ENCODE data around the gene VGLL4. TPM values are rescaled to one million over a fixed set of nuclear protein-coding genes. Genes with fewer than 3 reads are reported as not detected.
A peak's percentile ranks its signal among the peaks of the same experiment; 100 is the strongest.

The VGLL4 gene
- total RNA-seq, 1 experiment from 2014 or later = 26.9 TPM

DNA sequence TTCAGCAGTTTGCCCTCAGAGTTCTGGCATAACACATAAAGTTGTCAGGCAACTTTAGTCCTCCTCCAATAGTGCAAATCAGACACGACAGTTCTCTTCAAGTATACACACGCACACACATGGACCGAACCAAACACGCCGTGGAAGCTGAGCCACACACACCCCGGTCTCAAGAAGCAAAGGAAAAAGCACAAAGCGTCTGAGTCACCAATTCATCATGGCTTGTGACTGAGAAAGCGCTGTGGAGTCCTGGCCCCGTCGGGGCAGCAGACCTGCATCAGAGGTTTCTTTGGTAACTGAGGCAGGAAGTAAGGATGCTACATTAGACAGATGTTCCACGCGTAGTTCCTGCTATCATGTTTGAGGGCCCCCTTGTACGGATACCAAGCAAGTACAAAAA, 85.7 kb downstream of the VGLL4 start:
- no peaks in the 10 kb centered on the region; a peak in 1 of 4 replicates for H3K36me3 ChIP-seq (ENCODE audit: control insufficient read depth in 1 of 2, insufficient read depth in 2 of 2, low read length in 2 of 2)
- H3K4me3 ChIP-seq (replicated peaks in 1 of 2; ENCODE audit: low read depth in 1 of 2, low read length in 2 of 2) = no peak overlapping the region
- H3K9me3 ChIP-seq (ENCODE audit: control insufficient read depth in 1 of 2, insufficient read depth in 1 of 2, low read depth in 1 of 2, low read length in 2 of 2) = no peaks in the 10 kb centered on the region
- ATAC-seq (no peak), DNase-seq (ENCODE audit: low read depth, low spot score) (no peak)
- TF ChIP-seq EZH2phosphoT487 (IDR thresholded peaks at IDR 0.05; ENCODE audit: borderline replicate concordance) = no peak
- TF ChIP-seq TCF7L2 (IDR thresholded peaks at IDR 0.05; ENCODE audit: borderline replicate concordance, extremely low read depth, insufficient read depth, insufficient read length) = no peak
- TF ChIP-seq YY1 (IDR thresholded peaks at IDR 0.05; ENCODE audit: extremely low read depth, insufficient replicate concordance, low read depth, low read length) = no peak
- no peak for TF ChIP-seq ELF1 (IDR thresholded peaks at IDR 0.05; ENCODE audit: borderline replicate concordance, low read depth)
- no peak for TF ChIP-seq RAD21 (IDR thresholded peaks at IDR 0.05; ENCODE audit: low read depth)
- TF ChIP-seq CBX3 (IDR thresholded peaks at IDR 0.05; ENCODE audit: low read depth) = no peak
- no peak for TF ChIP-seq ZBTB33 (IDR thresholded peaks at IDR 0.05; ENCODE audit: extremely low read depth, insufficient replicate concordance, low read length)
- TF ChIP-seq ZFX (IDR thresholded peaks at IDR 0.05) = no peak
- H3K9me2 ChIP-seq (ENCODE audit: insufficient read depth) = no peaks in the 10 kb centered on the region
- no peak overlapping the region for H3K4me2 ChIP-seq (ENCODE audit: low read length)
- no peaks in the 10 kb centered on the region; a peak in 1 of 4 replicates for H3K4me1 ChIP-seq (ENCODE audit: control insufficient read depth in 1 of 2, insufficient read depth in 2 of 2, low read length in 2 of 2)
- RAD21 ChIA-PET (ENCODE audit: low non-redundant PET in 1 of 2, low total read pairs in 2 of 2, uncharacterized antibody in 2 of 2, unreplicated experiment in 2 of 2) = no interaction called here
- no peak overlapping the region for H3K27ac ChIP-seq (ENCODE audit: low read depth, low read length)
- CTCF ChIA-PET = no interaction called here
- H3K27me3 ChIP-seq (ENCODE audit: insufficient read depth, low read length) = no peaks in the 10 kb centered on the region
- BruUV-seq (replicated peaks) = TSS peak; percentile 52
- intact Hi-C loops (cut with micrococcal nuclease) = no loop called here
- peaks cover 7% of the 10 kb centered on the region; the same call in 1 of the 2 replicates for H4K20me1 ChIP-seq (ENCODE audit: insufficient read depth)
- H3K9ac ChIP-seq (ENCODE audit: low read length) = no peak overlapping the region
- 0 out of 2 replicates have a peak, but pooled peaks cover 3% of the 10 kb centered on the region for H3K79me2 ChIP-seq (ENCODE audit: insufficient read depth, low read length)
- POLR2A ChIA-PET = no interaction called here
- H2AFZ ChIP-seq (ENCODE audit: low read depth, low read length, poor library complexity, severe bottlenecking) = no peak overlapping the region
